GM12878 (cell line): ENCODE data around the gene PSMC3IP. TPM values are rescaled to one million over a fixed set of nuclear protein-coding genes. Genes with fewer than 3 reads are reported as not detected.
A peak's percentile ranks its signal among the peaks of the same experiment; 100 is the strongest.

ENCODE experiments used
- BRCA1 ChIP-seq: IDR thresholded peaks from 2 replicates; pipeline ENCODE4 v1.6.1; 2011; ENCODE audit warnings: low read depth, low read length, improper control_type of control experiment
- CUX1 ChIP-seq: IDR thresholded peaks from 2 replicates; pipeline ENCODE4 v1.6.1; 2012; ENCODE audit warnings: improper control_type of control experiment, low read depth, low read length; ENCODE audit not compliant: insufficient replicate concordance
- EZH2 ChIP-seq: IDR thresholded peaks from 2 replicates; pipeline ENCODE4 v1.6.1; 2012; ENCODE audit warnings: low read depth, mild to moderate bottlenecking, control low read depth, inconsistent platforms, low read length, borderline replicate concordance; ENCODE audit not compliant: control insufficient read depth
- FOS ChIP-seq: IDR thresholded peaks from 3 replicates; pipeline ENCODE4 v1.6.1; 2011; ENCODE audit warnings: borderline replicate concordance; ENCODE audit not compliant: insufficient read length; ENCODE audit errors: extremely low read depth
- HDAC6 ChIP-seq: fragments of 200-600 bp; sonication (generic); IDR thresholded peaks from one replicate; pipeline ENCODE4 v1.8.0; 2017; ENCODE audit warnings: antibody characterized with exemption; ENCODE audit not compliant: unreplicated experiment
- IRF5 ChIP-seq: fragments of 450-650 bp; IDR thresholded peaks from 2 replicates; pipeline ENCODE4 v1.6.1; 2017; ENCODE audit warnings: borderline replicate concordance
- MAX ChIP-seq: IDR thresholded peaks from 2 replicates; pipeline ENCODE4 v1.6.1; 2012; ENCODE audit warnings: low read depth, low read length, improper control_type of control experiment
- NFIC ChIP-seq: IDR thresholded peaks from 2 replicates; pipeline ENCODE4 v1.6.1; 2012; ENCODE audit warnings: low read depth, mild to moderate bottlenecking, inconsistent platforms, low read length, moderate library complexity
- NR2C1 ChIP-seq: fragments of 450-650 bp; IDR thresholded peaks from 2 replicates; pipeline ENCODE4 v1.6.1; 2017; ENCODE audit warnings: antibody characterized with exemption, mild to moderate bottlenecking, moderate library complexity
- NR2F1 ChIP-seq: fragments of 450-650 bp; conservative IDR thresholded peaks from 2 replicates; pipeline ENCODE4 v1.6.1; 2017; ENCODE audit warnings: mild to moderate bottlenecking
- POLR2A ChIP-seq: IDR thresholded peaks from 2 replicates; pipeline ENCODE4 v1.6.1; 2011; ENCODE audit warnings: low read depth, mild to moderate bottlenecking, low read length
- TARDBP ChIP-seq: IDR thresholded peaks from 2 replicates; pipeline ENCODE4 v1.6.1; 2016; ENCODE audit warnings: borderline replicate concordance
- USF1 ChIP-seq: IDR thresholded peaks from 2 replicates; pipeline ENCODE4 v1.6.1; 2011; ENCODE audit warnings: borderline replicate concordance, low read depth, mild to moderate bottlenecking, moderate library complexity, mixed read lengths, low read length; ENCODE audit not compliant: insufficient read depth; ENCODE audit errors: extremely low read length
- ZBTB33 ChIP-seq: fragments of 450-650 bp; IDR thresholded peaks from 2 replicates; pipeline ENCODE4 v1.6.1; 2017; ENCODE audit warnings: mild to moderate bottlenecking
- ZNF24 ChIP-seq: fragments of 450-650 bp; IDR thresholded peaks from 2 replicates; pipeline ENCODE4 v1.6.1; 2017; ENCODE audit warnings: antibody characterized with exemption, mild to moderate bottlenecking
- ZNF592 ChIP-seq: fragments of 450-650 bp; IDR thresholded peaks from 2 replicates; pipeline ENCODE4 v1.6.1; 2017; ENCODE audit warnings: mild to moderate bottlenecking, moderate library complexity
- polyA plus RNA-seq, 11 experiments: library from polyadenylated mRNA; depleted of rRNA in 4 of 11; unstranded in 6 of 11; stranded (reverse) in 5 of 11; fragments of >200 nt; fragmentation: Nextera tagmentation in 4 of 11; fragmentation: Illumina TruSeq in 1 of 11; extraction: Ambion mirVana in 4 of 11; extraction: Trizol in 1 of 11; gene quantifications; 1 replicate in 1 of 11; 2 replicates in 10 of 11; pipeline versions ENCODE4 v1.2.1 to v1.2.3, GENCODE V29; 2011 to 2016; ENCODE audit warnings: inconsistent platforms in 2 of 11, missing spikeins in 2 of 11, low read depth in 1 of 11
- total RNA-seq, 4 experiments: library from RNA; depleted of rRNA in 3 of 4; stranded (reverse); fragments of >200 nt in 3 of 4; fragmentation: Illumina TruSeq in 1 of 4; extraction: Trizol in 1 of 4; gene quantifications; 2 replicates each; pipeline versions ENCODE4 v1.2.1 to v1.2.3, GENCODE V29; 2013 to 2021

PSMC3IP gene
- total and polyA plus RNA-seq, 10 of the 15 experiments (the other 5 are each of a cell fraction or from before 2014, with no cell fraction given) = 6.8 to 34.5 (median 17.7) TPM

- TF ChIP-seq NR2C1 (no peak), ZBTB33 (no peak), EZH2 (no peak), NR2F1 (peak; percentile 94), ZNF592 (no peak), FOS (no peak), ZNF24 (no peak), USF1 (no peak), NFIC (peak; percentile 73), TARDBP (no peak), CUX1 (no peak), HDAC6 (no peak), IRF5 (no peak), BRCA1 (no peak), MAX (no peak; the same call in 1 of the 2 replicates), POLR2A (no peak)
Measured at GRCh38 chr17:42578282-42578869, 847 bp upstream of the PSMC3IP start (continued).
